Hematopoietic multipotent progenitor cell treated with erythropoietin and hydrocortisone succinate and interleukin-3 and kit ligand, for 4 days (in vitro differentiated cells): Measurements from ENCODE around the gene AQP7.
"Not testable (repeated sequence)": the region's sequence is repeated elsewhere in the genome, so short reads cannot be mapped to it uniquely, and the experiment has no call there.

ENCODE experiments used
- DNase-seq: peaks from one replicate; pipeline ENCODE4 v3.0.0-alpha.2; 2015

AQP7 gene

GRCh38 chr9:33366979-33367480, 35.3 kb downstream of the AQP7 start:
- no peak for DNase-seq

- DNase-seq = not testable (repeated sequence)
Observed at GRCh38 chr9:33364814-33365213, 37.6 kb downstream of the AQP7 start.

GRCh38 chr9:33364127-33364526, 38.2 kb downstream of the AQP7 start:
- peak; percentile 28 for DNase-seq

- not testable (repeated sequence) for DNase-seq
Observed at GRCh38 chr9:33358641-33359040, 43.7 kb downstream of the AQP7 start.

GRCh38 chr9:33355933-33356332, 46.4 kb downstream of the AQP7 start:
- no peak for DNase-seq

GRCh38 chr9:33354651-33355211, 47.6 kb downstream of the AQP7 start:
- peak; percentile 62 for DNase-seq

GRCh38 chr9:33351547-33351946, 50.8 kb downstream of the AQP7 start:
- peak; percentile 60 for DNase-seq

GRCh38 chr9:33350310-33350709, 52.1 kb downstream of the AQP7 start:
- no peak for DNase-seq

- DNase-seq = no peak
Observed at GRCh38 chr9:33349743-33350142, 52.6 kb downstream of the AQP7 start.

- DNase-seq = no peak
Observed at GRCh38 chr9:33348998-33349397, 53.4 kb downstream of the AQP7 start.

- no peak for DNase-seq
Observed at GRCh38 chr9:33346564-33346963, 55.8 kb downstream of the AQP7 start.

GRCh38 chr9:33344145-33344544, 58.2 kb downstream of the AQP7 start:
- no peak for DNase-seq

- DNase-seq = peak; percentile 64
Observed at GRCh38 chr9:33341182-33341581, 61.2 kb downstream of the AQP7 start.

GRCh38 chr9:33340186-33340585, 62.2 kb downstream of the AQP7 start:
- no peak for DNase-seq
